NCI-H2029 treated with DMSO at 0.1 percent for 48 hours (cell line): ENCODE data around the gene BNIPL.

Source experiments
- DNase-seq: peaks from one replicate; lab custom pipeline; 2025; lab: John Stamatoyannopoulos, UW

BNIPL gene, protein sequence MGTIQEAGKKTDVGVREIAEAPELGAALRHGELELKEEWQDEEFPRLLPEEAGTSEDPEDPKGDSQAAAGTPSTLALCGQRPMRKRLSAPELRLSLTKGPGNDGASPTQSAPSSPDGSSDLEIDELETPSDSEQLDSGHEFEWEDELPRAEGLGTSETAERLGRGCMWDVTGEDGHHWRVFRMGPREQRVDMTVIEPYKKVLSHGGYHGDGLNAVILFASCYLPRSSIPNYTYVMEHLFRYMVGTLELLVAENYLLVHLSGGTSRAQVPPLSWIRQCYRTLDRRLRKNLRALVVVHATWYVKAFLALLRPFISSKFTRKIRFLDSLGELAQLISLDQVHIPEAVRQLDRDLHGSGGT

DNA sequence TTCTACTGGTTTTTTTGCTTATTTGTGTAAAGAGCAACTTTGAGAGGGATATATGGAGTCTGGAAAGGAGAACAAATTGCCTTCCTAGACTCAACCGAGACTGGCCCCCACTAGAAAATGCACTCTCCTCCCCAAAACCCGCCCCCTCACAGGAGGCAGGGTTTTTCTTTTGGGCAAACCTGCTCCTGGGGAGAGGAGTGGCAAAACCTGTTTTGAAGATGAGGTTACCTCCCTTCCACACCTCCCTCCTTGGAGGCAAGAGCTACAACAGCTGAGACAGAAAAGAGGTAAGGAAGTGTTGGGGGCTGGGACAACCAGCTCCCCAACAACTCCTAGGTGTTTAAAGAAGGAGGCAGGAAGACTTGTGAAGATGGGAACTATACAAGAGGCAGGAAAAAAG is at the start of gene BNIPL:
Gene BNIPL (plus strand): TSS at position 231 of the 400 bp plus-strand sequence. CDS start 140 bp downstream, at position 371.
- no peak for DNase-seq

DNA sequence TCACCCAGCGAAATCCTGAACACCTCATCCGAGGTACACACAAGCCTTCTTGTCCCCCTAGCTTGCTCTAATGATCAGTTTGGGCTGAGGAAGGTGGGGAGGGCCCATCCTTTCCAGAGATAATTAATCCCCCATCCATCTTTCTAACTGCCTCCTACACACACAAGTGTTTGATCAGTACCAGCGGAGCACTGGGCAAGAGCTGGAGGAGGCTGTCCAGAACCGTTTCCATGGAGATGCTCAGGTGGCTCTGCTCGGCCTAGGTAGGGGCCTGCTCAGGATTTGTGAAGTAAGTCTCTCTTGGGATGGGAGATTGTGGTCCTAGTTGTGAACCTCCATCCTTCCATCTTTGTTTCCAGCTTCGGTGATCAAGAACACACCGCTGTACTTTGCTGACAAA is 48.5 kb upstream of the BNIPL start:
- no peak for DNase-seq

DNA sequence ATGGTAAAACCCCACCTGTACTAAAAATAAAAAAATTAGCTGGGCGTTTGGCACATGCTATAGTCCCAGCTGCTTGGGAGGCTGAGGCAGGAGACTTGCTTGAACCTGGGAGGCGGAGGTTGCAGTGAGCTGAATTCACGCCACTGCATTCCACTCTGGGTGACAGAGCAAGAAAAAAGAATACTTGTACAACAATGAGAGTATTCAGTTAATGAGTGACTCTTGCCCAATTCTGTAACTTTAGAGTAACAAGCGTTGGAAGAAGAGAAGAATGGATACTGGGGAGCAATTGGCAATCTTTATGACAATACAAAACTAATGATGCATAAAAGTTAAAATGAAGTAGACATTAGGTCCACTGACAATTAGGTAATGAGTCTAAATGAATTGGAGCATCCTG is 43.8 kb upstream of the BNIPL start:
- no peak for DNase-seq

DNA sequence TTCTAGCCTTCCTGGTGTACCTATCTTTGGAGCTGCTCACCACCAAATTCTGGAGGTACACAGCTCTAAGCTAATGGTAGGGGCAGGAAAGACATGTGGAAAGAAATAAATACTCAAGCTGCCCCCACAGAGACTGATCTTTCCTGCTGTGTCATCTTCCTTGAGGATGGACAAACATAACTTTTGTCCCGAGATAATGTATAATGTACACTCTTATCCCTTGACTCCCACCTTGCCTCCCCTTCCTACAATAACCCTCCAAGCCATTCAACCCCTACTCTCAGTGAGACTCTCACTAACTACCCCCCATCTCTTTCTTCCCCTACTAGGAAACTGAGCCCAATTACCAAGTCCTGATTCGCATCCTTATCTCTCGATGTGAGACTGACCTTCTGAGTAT is 42.1 kb upstream of the BNIPL start:
- DNase-seq: no peak

DNA sequence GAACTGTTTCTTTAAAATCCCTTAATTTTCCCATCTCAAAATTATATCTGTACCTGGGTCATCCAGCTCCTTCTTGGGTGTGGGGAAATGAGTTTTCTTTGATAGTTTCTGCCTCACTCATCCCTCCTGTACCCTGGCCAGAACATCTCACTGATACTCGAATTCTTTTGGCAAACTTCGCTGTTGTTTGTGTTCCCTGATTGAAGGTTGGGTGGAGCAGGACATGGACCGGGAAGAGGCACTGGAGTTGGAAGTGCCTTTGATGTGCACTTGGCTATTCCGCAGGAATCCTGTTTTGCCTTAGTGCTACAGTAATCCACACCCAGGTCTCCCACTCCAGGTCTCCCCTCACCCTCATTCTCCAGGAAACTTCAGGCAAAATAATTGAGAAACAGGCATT is 40.9 kb upstream of the BNIPL start:
- DNase-seq: no peak

DNA sequence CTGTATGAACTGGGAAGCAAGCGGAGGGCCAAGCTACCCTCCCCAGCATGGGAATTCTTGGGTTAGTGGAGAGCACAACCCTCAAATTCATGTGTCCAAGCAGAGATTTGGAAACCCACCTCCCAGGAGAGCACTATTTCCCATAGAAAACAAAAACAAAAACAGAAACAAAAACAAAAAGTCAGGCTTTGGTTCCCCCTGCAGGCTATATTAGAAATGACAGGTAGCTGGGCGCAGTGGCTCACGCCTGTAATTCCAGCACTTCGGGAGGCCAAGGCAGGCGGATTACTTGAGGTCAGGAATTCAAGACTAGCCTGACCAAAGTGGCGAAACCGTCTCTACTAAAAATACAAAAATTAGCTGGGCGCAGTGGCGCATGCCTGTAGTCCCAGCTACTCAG is 40.5 kb upstream of the BNIPL start:
- DNase-seq: no peak

DNA sequence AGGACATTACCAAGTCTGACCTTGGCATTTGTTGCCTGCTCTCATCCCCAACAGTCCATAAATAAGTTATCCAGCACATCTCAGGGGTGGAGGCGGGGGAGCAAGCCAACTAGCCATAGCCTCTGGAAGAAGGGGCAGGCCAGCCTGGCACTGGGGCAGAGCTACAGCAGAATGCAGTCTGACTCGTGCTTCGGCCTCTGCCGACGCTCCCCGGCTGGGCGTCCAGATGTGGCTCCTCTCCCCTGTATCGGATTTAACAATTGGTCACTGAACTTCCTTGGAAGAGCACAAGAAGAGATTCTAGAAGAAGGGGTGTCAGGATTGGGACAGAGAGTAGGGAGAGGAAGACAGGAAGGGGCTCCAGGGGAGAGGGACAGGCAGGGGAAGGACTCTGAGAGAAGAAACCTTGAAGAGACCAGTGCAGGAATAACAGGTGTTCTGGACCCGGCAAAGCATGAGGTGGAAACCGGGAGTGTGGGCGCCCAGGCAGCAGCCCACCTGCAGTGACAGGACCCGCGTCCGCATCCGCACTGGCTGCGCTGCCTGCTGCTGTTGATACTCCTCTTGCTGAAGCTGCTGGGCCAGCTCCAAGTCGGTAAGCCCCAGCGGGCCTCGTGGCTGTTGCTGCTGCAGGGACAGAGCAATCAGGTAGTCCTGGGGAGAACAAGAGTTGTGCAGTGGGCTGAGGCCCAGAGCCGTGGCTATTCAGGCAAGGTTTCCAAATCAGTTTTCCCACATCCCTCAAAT is 39.1 kb upstream of the BNIPL start:
- DNase-seq: no peak

DNA sequence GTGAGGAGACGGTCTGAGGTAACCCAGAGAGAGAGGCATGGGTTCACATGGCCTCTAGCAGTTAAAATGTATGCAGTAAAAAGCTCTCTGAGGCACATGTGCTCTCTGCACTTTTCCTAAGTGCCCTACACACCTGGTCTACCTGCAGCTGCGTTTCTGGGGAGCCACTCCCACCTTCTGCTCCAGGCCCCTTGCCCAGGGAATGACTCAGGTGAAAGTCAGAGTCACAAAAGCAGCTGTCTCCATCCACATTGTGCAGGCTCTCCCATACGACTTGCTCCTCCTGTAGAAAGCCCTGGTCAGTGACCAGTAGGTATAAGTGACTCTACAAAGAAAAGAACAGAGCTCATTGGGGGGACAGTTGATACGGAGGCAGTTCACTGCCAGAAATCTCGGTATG is 38.4 kb upstream of the BNIPL start:
- DNase-seq: no peak

DNA sequence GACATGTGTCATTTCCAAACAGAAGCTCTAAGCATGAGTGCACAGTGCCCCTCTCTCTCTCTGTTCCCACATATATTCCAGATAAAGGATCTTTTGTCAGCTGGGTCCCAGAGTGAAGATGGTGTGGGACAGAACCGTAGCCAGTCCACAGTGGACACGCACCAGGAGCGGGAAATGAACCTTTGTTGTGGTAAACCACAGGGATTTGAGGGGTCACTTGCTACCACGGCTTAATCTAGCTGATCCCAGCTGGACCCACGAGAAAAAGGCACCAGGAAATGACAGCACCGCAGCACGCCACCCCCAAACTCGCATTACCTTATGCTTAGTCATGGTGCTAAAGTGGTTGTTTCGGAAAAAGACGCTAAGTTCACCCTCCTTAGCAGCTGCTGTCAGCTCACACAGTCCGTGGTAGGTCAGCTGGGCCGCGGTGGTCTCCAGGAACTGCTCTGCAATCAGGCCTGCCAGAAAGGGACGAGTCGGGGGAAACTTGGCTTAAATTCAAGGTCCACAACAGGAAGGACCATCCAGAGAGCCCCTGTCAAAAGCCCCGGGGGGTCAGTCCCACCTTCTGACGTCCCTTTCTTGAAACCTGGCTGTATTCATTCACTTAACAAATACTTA is 37.2 kb upstream of the BNIPL start:
- DNase-seq: no peak

DNA sequence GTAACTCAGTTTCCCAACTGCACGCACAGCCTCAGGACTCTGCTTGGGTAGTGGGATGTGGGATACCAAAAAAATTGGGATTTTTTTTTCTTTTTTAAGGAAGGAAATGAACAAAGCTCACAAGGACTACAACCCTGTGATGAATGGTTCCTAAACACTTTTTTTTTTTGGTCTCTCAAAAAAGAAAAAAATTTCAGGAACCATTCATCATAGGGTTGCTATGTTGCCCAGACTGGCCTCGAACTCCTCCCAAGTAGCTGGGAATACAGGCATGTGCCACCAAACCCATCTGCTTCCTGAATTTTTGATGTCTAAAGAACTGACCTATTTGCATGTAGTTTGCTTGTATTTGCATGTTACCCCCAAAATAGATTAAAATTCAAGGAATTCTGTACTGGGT is 36.5 kb upstream of the BNIPL start:
- DNase-seq: no peak

DNA sequence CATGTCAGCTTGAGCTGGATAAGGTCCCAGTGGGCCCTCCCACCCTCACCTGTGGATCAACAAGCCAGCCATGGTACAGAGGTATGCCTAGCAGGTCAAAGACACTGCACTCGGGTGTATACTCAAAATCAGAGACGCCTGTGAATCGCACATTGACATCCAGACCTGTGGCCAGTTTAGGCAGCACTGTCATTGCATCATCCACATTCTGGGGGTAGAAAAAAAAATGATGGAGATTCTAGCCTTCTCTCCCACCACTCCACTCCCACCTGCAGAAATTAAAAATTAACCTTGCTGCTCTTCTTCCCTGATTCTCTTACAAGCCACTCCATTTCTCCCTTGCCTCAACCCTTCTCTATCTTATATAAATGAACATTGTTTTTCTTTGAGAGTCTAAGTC is 36.0 kb upstream of the BNIPL start:
- DNase-seq: no peak

DNA sequence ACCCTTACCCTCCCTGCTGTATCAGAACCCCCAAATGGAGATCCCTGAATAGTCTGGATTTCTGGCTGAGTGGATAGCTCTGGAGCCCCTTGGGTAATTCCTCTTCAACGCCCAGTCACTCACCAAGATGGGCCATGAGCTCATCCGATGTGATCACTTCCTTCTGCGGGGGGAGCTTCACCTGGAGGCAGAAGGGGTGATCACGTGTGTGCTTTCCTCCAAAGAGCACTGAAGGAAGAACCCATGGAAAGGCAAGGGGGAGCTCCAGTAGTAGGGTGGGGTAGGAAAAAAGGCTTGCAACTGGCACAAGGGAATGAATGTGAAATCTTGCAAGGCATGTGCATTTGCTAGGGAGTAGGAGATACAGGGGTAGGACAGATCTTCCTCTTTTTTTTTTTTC is 34.8 kb upstream of the BNIPL start:
- no peak for DNase-seq

DNA sequence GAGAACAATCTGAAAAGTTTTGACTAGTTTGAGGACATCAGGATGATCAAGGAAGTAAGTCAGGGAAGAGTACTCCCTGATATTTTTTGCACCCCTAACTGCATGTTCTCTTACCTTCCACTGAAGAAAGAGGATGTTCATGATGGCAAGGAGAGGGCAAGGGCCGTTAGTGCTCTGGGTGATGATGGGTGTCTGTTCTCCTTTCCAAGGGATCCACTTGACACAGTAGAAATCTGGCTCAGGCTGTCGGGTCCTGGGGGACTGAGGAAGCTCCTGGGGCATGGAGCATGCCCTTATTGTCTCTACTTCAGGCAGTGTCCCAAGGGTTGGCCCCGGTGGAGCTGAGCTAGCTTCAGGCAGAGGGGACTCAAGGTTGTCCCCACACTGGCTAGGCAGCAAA is 34.3 kb upstream of the BNIPL start:
- no peak for DNase-seq

DNA sequence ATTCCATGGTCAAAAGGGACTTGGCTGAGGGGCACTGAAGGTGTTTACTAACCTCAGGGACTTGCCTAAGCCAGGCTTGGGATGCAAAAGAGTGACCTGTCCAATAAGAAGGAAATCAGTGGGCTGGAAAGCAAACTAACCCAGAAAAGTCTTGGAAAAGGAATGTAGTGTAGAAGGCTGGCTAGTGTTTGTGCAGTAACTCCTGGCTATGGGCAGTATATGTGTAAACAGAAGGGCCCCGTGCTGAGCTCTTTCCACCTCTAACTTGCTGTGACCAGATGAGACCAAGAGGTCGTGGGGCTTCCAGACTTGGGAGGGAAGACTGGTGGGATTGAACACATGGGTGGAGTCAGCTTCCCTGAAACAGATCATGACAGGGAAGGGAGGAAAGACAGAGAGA is 33.8 kb upstream of the BNIPL start:
- no peak for DNase-seq

DNA sequence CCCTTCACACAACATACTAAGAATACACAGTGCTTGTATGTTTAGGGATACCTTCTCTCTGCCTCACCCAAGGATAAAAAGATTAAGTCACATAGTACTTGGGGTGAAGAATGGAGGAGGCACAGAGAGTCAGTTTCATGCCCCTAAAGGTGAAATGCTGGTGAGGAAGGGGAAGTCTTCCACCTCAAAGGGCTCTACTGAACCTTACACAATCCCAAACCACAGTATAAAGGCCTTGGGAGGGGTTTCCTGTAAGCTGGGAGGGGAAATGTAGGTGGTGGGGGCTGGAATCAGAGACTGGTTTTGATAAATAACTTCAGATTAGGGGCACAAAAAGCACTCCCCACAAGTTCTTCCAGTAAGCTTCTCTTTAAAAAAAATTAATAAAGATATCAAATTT is 33.2 kb upstream of the BNIPL start:
- no peak for DNase-seq

DNA sequence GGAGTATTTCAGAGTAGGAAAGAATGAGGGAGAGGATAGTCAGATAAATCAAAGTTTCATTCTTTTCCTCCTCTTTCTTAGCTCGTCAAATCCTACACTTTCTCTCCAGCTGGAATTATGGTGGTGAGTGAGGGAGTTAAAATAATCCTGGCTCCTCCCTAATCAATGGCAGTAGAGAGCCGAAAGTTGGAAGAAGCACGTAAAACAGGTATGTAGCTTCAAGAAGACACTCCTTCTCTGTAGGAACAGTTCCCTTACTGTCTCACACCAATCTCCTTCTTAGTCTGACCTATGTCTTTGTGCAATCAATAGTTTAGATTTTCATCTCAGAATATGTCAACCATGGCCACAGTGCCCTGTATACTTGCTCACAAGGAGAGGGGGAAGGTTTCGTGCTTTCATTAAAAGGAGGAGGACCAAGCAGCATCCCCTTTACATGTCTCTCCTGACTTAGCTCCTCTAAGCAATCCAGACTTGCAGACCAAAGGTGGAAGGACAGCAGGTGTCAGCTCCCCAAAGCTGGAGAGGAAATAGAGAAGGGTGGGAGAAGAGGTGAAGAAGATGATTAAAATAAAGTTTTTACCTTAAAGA is 30.6 kb upstream of the BNIPL start:
- DNase-seq: no peak

DNA sequence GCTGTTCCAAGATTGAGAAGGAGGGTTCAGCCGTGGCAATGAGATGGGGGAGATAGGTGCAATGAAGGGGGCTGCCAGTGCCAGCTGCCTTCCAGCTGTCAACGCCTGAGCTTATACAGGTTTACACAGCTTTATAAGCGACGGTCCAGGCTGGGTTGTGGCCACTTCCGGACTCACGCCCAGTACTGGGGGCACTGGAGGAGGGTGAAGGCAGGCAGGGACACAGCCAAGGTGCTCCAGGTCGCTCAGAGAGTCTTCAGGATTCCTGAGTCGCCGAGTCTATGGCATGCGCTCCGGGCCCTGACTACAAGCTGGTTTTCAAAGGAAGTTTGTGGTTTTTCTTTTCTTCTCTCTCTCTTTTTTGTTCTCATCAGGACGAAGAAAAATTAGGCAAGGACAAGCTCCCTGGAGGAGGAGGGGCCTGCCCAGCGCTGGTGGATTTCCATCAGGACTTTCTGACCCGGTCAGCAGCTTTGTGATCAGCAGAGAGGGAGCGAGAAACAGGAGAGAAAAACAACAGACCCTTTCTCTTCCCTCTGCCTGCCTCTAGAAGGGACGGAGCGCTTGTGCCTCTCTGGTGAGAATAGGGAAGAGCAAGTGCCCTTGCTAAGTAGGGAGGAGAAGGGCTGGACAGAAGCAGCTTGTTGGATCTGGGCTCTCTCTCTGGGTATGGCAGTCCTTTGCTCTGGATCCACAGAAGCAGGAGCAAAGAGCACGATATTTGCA is 29.9 kb upstream of the BNIPL start, which contains the start of gene MINDY1:
Gene MINDY1 (minus strand): TSS at position 576 of the 726 bp plus-strand sequence. CDS start 4,285 bp downstream, outside the sequence.
- DNase-seq: peak; percentile 72

DNA sequence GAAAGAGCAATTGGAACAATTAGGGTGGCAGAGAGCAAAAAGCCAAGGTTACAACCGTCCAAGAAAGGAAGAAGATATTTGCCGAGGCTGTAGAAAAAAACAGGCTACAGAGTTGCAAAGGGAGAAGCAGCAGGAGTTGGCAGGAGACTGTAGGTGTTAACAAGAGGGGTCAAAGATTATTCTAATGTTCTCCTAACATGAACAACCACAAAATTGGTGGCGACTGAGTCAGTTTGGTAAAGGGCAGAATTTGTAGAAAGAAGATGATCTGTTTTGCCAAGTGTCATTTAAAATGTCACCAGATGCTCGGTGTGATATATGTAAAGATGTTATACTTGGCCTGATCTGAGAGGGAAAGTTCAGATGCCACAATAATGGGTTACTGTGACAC is 28.5 kb upstream of the BNIPL start:
- DNase-seq: no peak

DNA sequence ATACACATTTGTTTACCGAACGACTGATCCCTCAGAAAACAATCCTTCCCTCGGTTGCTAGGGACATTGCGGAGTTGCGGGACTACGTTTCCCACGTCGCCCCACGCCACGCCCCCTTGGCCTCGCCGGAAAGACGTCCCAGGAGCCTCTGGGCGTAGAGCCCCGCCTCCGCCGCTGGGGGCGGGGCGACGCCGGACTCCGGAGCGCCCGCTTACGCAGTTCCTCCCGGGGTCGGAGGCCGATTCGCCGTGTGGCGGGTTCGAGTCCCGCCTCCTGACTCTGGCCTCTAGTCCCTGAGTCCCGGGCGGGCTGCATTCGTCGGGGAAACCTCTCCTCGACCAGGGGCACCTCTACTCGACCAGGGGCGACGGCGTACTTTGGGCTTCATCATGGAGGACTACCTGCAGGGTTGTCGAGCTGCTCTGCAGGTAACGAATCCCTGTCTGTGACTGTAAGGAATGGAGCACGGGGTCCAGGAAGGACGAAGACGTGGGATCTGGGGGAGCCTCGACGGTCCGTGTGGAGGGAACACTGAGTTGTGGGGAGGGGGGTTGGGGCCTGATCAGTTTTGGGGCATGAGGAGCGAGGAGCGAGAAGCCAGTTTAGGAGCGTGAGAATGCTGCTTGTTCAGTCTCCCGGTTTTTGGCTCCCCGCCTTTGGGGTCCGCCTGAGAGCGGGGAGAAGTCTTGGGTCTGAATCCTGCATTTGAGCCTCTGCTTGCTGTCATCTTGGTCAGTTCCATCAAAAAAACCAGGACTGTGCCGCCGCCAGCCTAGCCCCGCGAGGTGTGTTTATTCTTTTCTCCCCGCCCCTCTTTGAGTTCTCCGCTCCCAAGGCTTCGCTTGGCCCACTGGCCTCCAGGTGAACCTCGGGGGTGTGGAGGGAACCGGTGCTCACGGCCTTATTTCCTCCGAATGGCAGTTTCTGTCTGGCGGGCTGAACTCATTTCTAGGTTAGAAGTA is 27.9 kb upstream of the BNIPL start, which contains the start of gene PRUNE1:
Gene PRUNE1 (plus strand): TSS at position 206 of the 962 bp plus-strand sequence. CDS start 184 bp downstream, at position 390.
- DNase-seq: peak; percentile 78

DNA sequence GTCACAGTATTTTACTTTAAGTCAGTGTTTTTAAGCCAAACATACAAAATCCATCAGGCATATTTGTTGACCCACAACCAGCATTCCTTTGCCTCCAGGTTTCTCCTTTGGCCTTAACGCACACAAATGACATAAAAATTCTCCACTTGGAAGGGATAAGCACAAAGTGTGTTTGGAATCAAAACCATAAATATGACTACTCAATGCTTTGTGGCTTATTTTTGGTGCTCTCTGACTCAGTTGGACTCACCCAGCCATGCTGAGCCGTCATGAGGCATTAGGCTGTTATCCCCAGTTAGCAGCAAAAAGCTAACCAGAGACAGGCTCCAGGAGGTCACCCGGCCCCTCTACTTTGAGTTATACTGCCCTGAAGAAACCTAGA is 27.2 kb upstream of the BNIPL start:
- no peak for DNase-seq
